SU-DHL-6 (cell line): ENCODE results near the gene TGFBR3L.

Experiments
- EZH2phosphoT487 ChIP-seq: fragments of 200-600 bp; sonication (generic), shearing (Covaris generic); conservative IDR thresholded peaks from 2 replicates; pipeline ENCODE4 v1.6.1; 2018; ENCODE audit warnings: mild to moderate bottlenecking, antibody characterized with exemption, low read length, moderate library complexity, mixed read lengths
- TF ChIP-seq, protein P1 (sequence below): fragments of 200-600 bp; sonication (generic); IDR thresholded peaks from one replicate; pipeline ENCODE4 v1.5.1; 2017; ENCODE audit warnings: antibody characterized with exemption, mild to moderate bottlenecking, low read length, moderate library complexity; ENCODE audit not compliant: insufficient read depth, poor library complexity, severe bottlenecking

DNA sequence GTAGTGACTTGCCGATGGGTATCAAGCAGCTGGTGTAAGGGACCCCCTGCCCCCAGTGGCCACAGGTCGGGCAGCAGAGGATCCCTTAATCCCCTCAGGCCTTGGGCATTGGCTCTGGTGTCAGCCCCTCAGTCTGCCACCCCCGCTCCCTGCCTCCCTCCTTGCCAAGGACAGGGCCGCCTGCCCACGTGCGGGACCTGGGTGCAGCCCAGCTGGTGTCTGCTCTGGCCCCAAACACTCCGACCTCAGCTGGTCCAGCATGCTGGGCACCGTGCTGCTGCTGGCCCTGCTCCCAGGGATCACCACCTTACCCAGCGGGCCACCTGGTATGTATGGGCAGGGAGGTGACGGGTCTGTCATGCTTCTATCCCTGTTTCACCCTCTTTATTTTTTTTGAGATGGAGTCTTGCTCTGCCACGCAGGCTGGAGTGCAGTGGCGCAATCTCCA lies at the start of gene TGFBR3L:
- TF ChIP-seq, protein P1, sequence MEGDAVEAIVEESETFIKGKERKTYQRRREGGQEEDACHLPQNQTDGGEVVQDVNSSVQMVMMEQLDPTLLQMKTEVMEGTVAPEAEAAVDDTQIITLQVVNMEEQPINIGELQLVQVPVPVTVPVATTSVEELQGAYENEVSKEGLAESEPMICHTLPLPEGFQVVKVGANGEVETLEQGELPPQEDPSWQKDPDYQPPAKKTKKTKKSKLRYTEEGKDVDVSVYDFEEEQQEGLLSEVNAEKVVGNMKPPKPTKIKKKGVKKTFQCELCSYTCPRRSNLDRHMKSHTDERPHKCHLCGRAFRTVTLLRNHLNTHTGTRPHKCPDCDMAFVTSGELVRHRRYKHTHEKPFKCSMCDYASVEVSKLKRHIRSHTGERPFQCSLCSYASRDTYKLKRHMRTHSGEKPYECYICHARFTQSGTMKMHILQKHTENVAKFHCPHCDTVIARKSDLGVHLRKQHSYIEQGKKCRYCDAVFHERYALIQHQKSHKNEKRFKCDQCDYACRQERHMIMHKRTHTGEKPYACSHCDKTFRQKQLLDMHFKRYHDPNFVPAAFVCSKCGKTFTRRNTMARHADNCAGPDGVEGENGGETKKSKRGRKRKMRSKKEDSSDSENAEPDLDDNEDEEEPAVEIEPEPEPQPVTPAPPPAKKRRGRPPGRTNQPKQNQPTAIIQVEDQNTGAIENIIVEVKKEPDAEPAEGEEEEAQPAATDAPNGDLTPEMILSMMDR = no peak
- TF ChIP-seq EZH2phosphoT487 = no peak
